K562 (cell line): ENCODE data around the gene ZNF628. TPM values are rescaled to one million over a fixed set of nuclear protein-coding genes. Genes with fewer than 3 reads are reported as not detected.

Experiments used
- ATAC-seq: fragments of 200-7000 bp; cut with Tn5 transposase; 3 replicates; pipeline ENCODE4 v1.9.1; 2020; ENCODE audit warnings: moderate library complexity
- BruUV-seq: library from RNA; stranded (reverse); fragments of 400-500 nt; replicated peaks from 2 replicates; lab custom pipeline; 2021; lab: Mats Ljungman, UMichigan
- CTCF ChIA-PET: fragments of 300-600 bp; formaldehyde crosslinking; extraction: SDS; loops from one replicate; lab custom pipeline; 2021; ENCODE audit warnings: low intra/inter-chr PET ratio; lab: Yijun Ruan, JAX
- POLR2A ChIA-PET: fragments of 300-600, 350-650 bp; sonication (Branson Sonifier 250); formaldehyde crosslinking; extraction: SDS; loops from one replicate; lab custom pipeline; 2021; ENCODE audit warnings: antibody characterized with exemption, inconsistent platforms; lab: Yijun Ruan, JAX
- DNase-seq, 4 experiments: peaks; one replicate each; pipeline versions ENCODE4 v3.0.0 to v3.0.0-alpha.2; 2011 to 2018; ENCODE audit warnings: low spot score in 3 of 4, mixed read lengths in 3 of 4; ENCODE audit errors: extremely low read depth in 1 of 4
- FAIRE-seq: peaks from 2 replicates; lab custom pipeline; 2011; peaks lifted over from hg19 to GRCh38; lab: Jason Lieb, UNC
- H2AFZ ChIP-seq: 2 replicates; pipeline ENCODE4 v1.6.0; 2011; ENCODE audit warnings: low read depth, low read length, control low read depth, inconsistent platforms
- H3K27ac ChIP-seq: fragments of 200-600 bp; 3 replicates; pipeline ENCODE4 v1.8.0; 2011; ENCODE audit warnings: low read depth, mild to moderate bottlenecking, control low read depth, inconsistent platforms, low read length, moderate library complexity, mixed read lengths; ENCODE audit errors: extremely low read depth
- H3K27me3 ChIP-seq, 2 experiments: fragments of 300-600 bp in 1 of 2; 2 replicates in 1 of 2; 3 replicates in 1 of 2; pipeline versions ENCODE4 v1.6.0 to v1.8.0; 2011; ENCODE audit warnings: inconsistent platforms in 2 of 2, low read length in 2 of 2, mild to moderate bottlenecking in 1 of 2, mixed read lengths in 1 of 2, moderate library complexity in 1 of 2; ENCODE audit not compliant: control insufficient read depth in 2 of 2, insufficient read depth in 2 of 2
- H3K36me3 ChIP-seq: fragments of 300-600 bp; 3 replicates; pipeline ENCODE4 v1.8.0; 2011; ENCODE audit warnings: mild to moderate bottlenecking, low read length, inconsistent platforms; ENCODE audit not compliant: control insufficient read depth, insufficient read depth
- H3K4me1 ChIP-seq, 2 experiments: fragments of 200-600 bp in 1 of 2; replicated peaks in 1 of 2; 2 replicates in 1 of 2; 3 replicates in 1 of 2; pipeline versions ENCODE4 v1.5.1 to v1.8.0; 2011; ENCODE audit warnings: inconsistent platforms in 2 of 2, low read length in 2 of 2, mild to moderate bottlenecking in 1 of 2, mixed read lengths in 1 of 2, moderate library complexity in 1 of 2; ENCODE audit not compliant: control insufficient read depth in 2 of 2, insufficient read depth in 2 of 2
- H3K4me2 ChIP-seq: 2 replicates; pipeline ENCODE4 v1.6.1; 2011; ENCODE audit warnings: low read length, control low read depth, inconsistent platforms, mixed read lengths; ENCODE audit not compliant: insufficient read depth
- H3K4me3 ChIP-seq: fragments of 200-600 bp; sonication (generic), shearing (Covaris generic); 2 replicates; pipeline ENCODE4 v1.5.1; 2016; ENCODE audit warnings: control low read depth, inconsistent platforms
- H3K79me2 ChIP-seq: fragments of 200-600 bp; 3 replicates; pipeline ENCODE4 v1.8.0; 2011; ENCODE audit warnings: low read length, inconsistent platforms; ENCODE audit not compliant: control insufficient read depth, insufficient read depth
- H3K9ac ChIP-seq, 2 experiments: 2 replicates each; pipeline versions ENCODE4 v1.6.0 to v1.6.1; 2011; ENCODE audit warnings: low read depth in 2 of 2, low read length in 2 of 2, control low read depth in 1 of 2, inconsistent platforms in 1 of 2, mild to moderate bottlenecking in 1 of 2, mixed read lengths in 1 of 2; ENCODE audit not compliant: insufficient read depth in 1 of 2
- H3K9me1 ChIP-seq: one replicate; pipeline ENCODE4 v1.6.0; 2011; ENCODE audit warnings: inconsistent platforms, mild to moderate bottlenecking, low read length, moderate library complexity; ENCODE audit not compliant: control insufficient read depth, insufficient read depth
- H3K9me3 ChIP-seq: replicated peaks from 2 replicates; pipeline ENCODE4 v1.5.1; 2011; ENCODE audit warnings: low read depth, low read length, inconsistent platforms; ENCODE audit not compliant: control insufficient read depth, insufficient read depth
- H4K20me1 ChIP-seq: replicated peaks from 2 replicates; pipeline ENCODE4 v1.6.1; 2011; ENCODE audit warnings: low read length, inconsistent platforms, mixed read lengths; ENCODE audit not compliant: control insufficient read depth, insufficient read depth
- SRSF3 ChIP-seq: fragments of 200-400 bp; formaldehyde crosslinking; IDR thresholded peaks from 2 replicates; pipeline ENCODE4 v1.6.1; 2016; ENCODE audit warnings: mild to moderate bottlenecking, low read length, moderate library complexity; ENCODE audit not compliant: insufficient read depth
- ZBTB7A ChIP-seq: IDR thresholded peaks from 2 replicates; pipeline ENCODE4 v1.6.1; 2011; ENCODE audit warnings: low read depth, mild to moderate bottlenecking, low read length, moderate library complexity, borderline replicate concordance; ENCODE audit not compliant: control insufficient read depth
- ZKSCAN1 ChIP-seq: fragments of 150-350 bp; IDR thresholded peaks from 2 replicates; pipeline ENCODE4 v1.6.1; 2016; ENCODE audit warnings: low read depth, low read length
- ZKSCAN8 ChIP-seq: fragments of 200-800 bp; sonication (Bioruptor generic); IDR thresholded peaks from 2 replicates; pipeline ENCODE4 v1.6.1; 2016; ENCODE audit warnings: missing genetic modification characterization, missing compliant biosample characterization
- ZNF3 ChIP-seq: fragments of 250-450 bp; sonication (Bioruptor Pico); IDR thresholded peaks from 2 replicates; pipeline ENCODE4 v1.5.0; 2021; ENCODE audit warnings: mild to moderate bottlenecking, moderate library complexity
- WGBS: fragments of 100-300 bp; shearing (Covaris generic); methylation state at CpG from one replicate; pipeline ENCODE4 v1.1.6; 2016; ENCODE audit warnings: low coverage, mixed read lengths; ENCODE audit not compliant: insufficient coverage; ENCODE audit errors: missing lambda C conversion rate; 5-methylcytosine and 5-hydroxymethylcytosine counted together
- in situ Hi-C: fragments of 300-500 bp; cut with MboI; formaldehyde crosslinking; loops from 4 replicates; pipeline ENCODE4 v1.15.0; 2018; ENCODE audit warnings: inconsistent platforms, mixed read lengths
- intact Hi-C: fragments of 100-400 bp; cut with micrococcal nuclease; formaldehyde crosslinking; loops from 2 replicates; pipeline ENCODE4 v1.14.2; 2022
- polyA plus RNA-seq, 8 experiments: library from polyadenylated mRNA; depleted of rRNA in 4 of 8; stranded (reverse) in 5 of 8; unstranded in 3 of 8; fragments of >200 nt; fragmentation: Nextera tagmentation in 2 of 8; fragmentation: Illumina TruSeq in 1 of 8; extraction: Ambion mirVana in 2 of 8; extraction: Trizol in 1 of 8; gene quantifications; 2 replicates each; pipeline versions ENCODE4 v1.2.1 to v1.2.3, GENCODE V29; 2011 to 2014; ENCODE audit warnings: inconsistent platforms in 1 of 8, missing spikeins in 1 of 8
- total RNA-seq, 7 experiments: library from RNA; depleted of rRNA in 6 of 7; stranded (reverse); fragments of >200 nt in 6 of 7; fragmentation: Illumina TruSeq in 2 of 7; extraction: Trizol in 2 of 7; gene quantifications; 2 replicates each; pipeline versions ENCODE4 v1.2.1 to v1.2.3, GENCODE V29; 2011 to 2021; ENCODE audit warnings: low replicate concordance in 1 of 7

The ZNF628 gene
- total and polyA plus RNA-seq, 9 of the 15 experiments (the other 6 are each of a cell fraction or from before 2014, with no cell fraction given), result 0.13 to 13.6 (median 2.2) TPM; not detected in 3

GRCh38 chr19:55463583-55464031, 12.8 kb upstream of the ZNF628 start:
- CTCF ChIA-PET, result no interaction called here
- in situ Hi-C loops, result no loop called here

GRCh38 chr19:55464039-55464661, 12.3 kb upstream of the ZNF628 start:
- Histone ChIP-seq H3K27ac (no peak overlapping the region), H3K9me3 (no peaks in the 10 kb centered on the region), H4K20me1 (no peaks in the 10 kb centered on the region), H3K9me1 (no peaks in the 10 kb centered on the region), H3K36me3 (peaks cover 6% of the 10 kb centered on the region; the same call in 2 of the 3 replicates), H3K4me2 (no peak overlapping the region), H3K79me2 (peaks cover 26% of the 10 kb centered on the region), H3K4me3 (no peak overlapping the region), H3K27me3 (no peaks in the 10 kb centered on the region), H3K9ac (no peak overlapping the region), H2AFZ (no peak overlapping the region), H3K4me1 (peaks cover 41 to 80% of the 10 kb centered on the region in 2 experiments)
- POLR2A ChIA-PET, result no interaction called here
- CTCF ChIA-PET, result no interaction called here
- ATAC-seq, result no peak
- in situ Hi-C loops, result no loop called here
- no TSS peak for BruUV-seq
- no peak for TF ChIP-seq ZNF3
- TF ChIP-seq ZKSCAN1, result peak; percentile 72; the same call in 1 of the 2 replicates
- TF ChIP-seq ZKSCAN8 (CRISPR knock-in tag), result peak; percentile 62; the same call in 1 of the 2 replicates
- DNase-seq, result no peak
- WGBS, result 69% methylated on average over 21 of the region's 23 CpGs
- intact Hi-C loops, result no loop called here
- no peak for FAIRE-seq

More at GRCh38 chr19:55463583-55464031, 12.8 kb upstream of the ZNF628 start:
- POLR2A ChIA-PET, result no interaction called here
- Histone ChIP-seq H3K79me2 (peaks cover 32% of the 10 kb centered on the region), H2AFZ (no peak overlapping the region)
- TF ChIP-seq ZBTB7A, result 0 out of 2 replicates have a peak, but pooled peaks have one; percentile 9
- no peak for TF ChIP-seq SRSF3
- TF ChIP-seq, all 486 proteins: peak for 1
- no peaks in the 10 kb centered on the region for H3K9me3 ChIP-seq
- DNase-seq, result no peak
- no peak overlapping the region for H3K27ac ChIP-seq
- no peaks in the 10 kb centered on the region for H3K27me3 ChIP-seq
- H3K36me3 ChIP-seq, result peaks cover 11% of the 10 kb centered on the region; the same call in 2 of the 3 replicates
- H3K4me2 ChIP-seq, result no peak overlapping the region
- peaks cover 41 to 84% of the 10 kb centered on the region in 2 experiments for H3K4me1 ChIP-seq
- WGBS, result 79% methylated on average over 13 of the region's 15 CpGs
- ATAC-seq, result no peak
- no peaks in the 10 kb centered on the region for H4K20me1 ChIP-seq
- BruUV-seq, result no TSS peak
- FAIRE-seq, result no peak
- intact Hi-C loops, result no loop called here
- no peaks in the 10 kb centered on the region for H3K9me1 ChIP-seq
- peak overlapping the region in 1 of 2 experiments; percentile 46; a peak in 2 of 4 replicates for H3K9ac ChIP-seq
- H3K4me3 ChIP-seq, result no peak overlapping the region
